PFSK-1 (cell line): Measurements from ENCODE around the gene LRP2.

Source experiments
- POLR2AphosphoS5 ChIP-seq: IDR thresholded peaks from 2 replicates; pipeline ENCODE4 v1.6.1; 2012; ENCODE audit warnings: low read depth, mild to moderate bottlenecking, control low read depth, low read length, moderate library complexity
- REST ChIP-seq, 2 experiments: IDR thresholded peaks; 2 replicates each; pipeline versions ENCODE4 v1.6.1 to v1.8.0; 2011 to 2012; ENCODE audit warnings: low read depth in 2 of 2, low read length in 2 of 2, control low read depth in 1 of 2, inconsistent platforms in 1 of 2, mild to moderate bottlenecking in 1 of 2, moderate library complexity in 1 of 2; ENCODE audit not compliant: insufficient read depth in 1 of 2
- SIN3A ChIP-seq: IDR thresholded peaks from 2 replicates; pipeline ENCODE4 v1.6.1; 2012; ENCODE audit warnings: mild to moderate bottlenecking, low read length, moderate library complexity, borderline replicate concordance; ENCODE audit not compliant: insufficient read depth
- TAF1 ChIP-seq: IDR thresholded peaks from 2 replicates; pipeline ENCODE4 v1.6.1; 2012; ENCODE audit warnings: low read length, control low read depth, borderline replicate concordance; ENCODE audit not compliant: insufficient read depth

- TF ChIP-seq REST (IDR thresholded peaks at IDR 0.05; ENCODE audit: insufficient read depth in 1 of 2, low read depth in 2 of 2, low read length in 2 of 2): no peak
- no peak for TF ChIP-seq TAF1
- no peak for TF ChIP-seq POLR2AphosphoS5
- TF ChIP-seq SIN3A: no peak
Measured at GRCh38 chr2:169303579-169304305, 58.6 kb downstream of the LRP2 start.
